K562 (cell line): ENCODE results near the gene BEST2. TPM values are rescaled to one million over a fixed set of nuclear protein-coding genes. Genes with fewer than 3 reads are reported as not detected.

ENCODE experiments used
- BDP1 ChIP-seq: IDR thresholded peaks from 3 replicates; pipeline ENCODE4 v1.6.1; 2011; ENCODE audit not compliant: insufficient read length, insufficient read depth
- BRCA1 ChIP-seq, 2 experiments: fragments of 450-650 bp in 1 of 2; sonication (generic) in 1 of 2; formaldehyde crosslinking in 1 of 2; IDR thresholded peaks; 2 replicates each; pipeline versions ENCODE4 v1.5.0 to v1.6.1; 2017 to 2020; ENCODE audit warnings: mild to moderate bottlenecking in 1 of 2, missing genetic modification reagents in 1 of 2
- CHD1 ChIP-seq: fragments of 200-600 bp; sonication (generic); IDR thresholded peaks from one replicate; pipeline ENCODE4 v1.6.1; 2012; ENCODE audit warnings: mild to moderate bottlenecking, moderate library complexity, low read length, inconsistent platforms
- ELF1 ChIP-seq: fragments of 200-800 bp; sonication (Bioruptor generic); IDR thresholded peaks from 2 replicates; pipeline ENCODE4 v1.6.1; 2016; ENCODE audit warnings: missing genetic modification characterization, missing compliant biosample characterization
- ELF4 ChIP-seq: fragments of 450-650 bp; formaldehyde crosslinking; IDR thresholded peaks from 2 replicates; pipeline ENCODE4 v1.4.0; 2022; ENCODE audit warnings: missing genetic modification characterization
- GABPB1 ChIP-seq: sonication (generic); formaldehyde crosslinking; IDR thresholded peaks from 2 replicates; pipeline ENCODE4 v1.8.0; 2022; ENCODE audit warnings: mild to moderate bottlenecking, missing genetic modification reagents
- GATAD2A ChIP-seq: fragments of 450-650 bp; IDR thresholded peaks from 2 replicates; pipeline ENCODE4 v1.6.1; 2017
- HINFP ChIP-seq: fragments of 450-650 bp; conservative IDR thresholded peaks from 2 replicates; pipeline ENCODE4 v1.6.1; 2016; ENCODE audit warnings: missing genetic modification characterization, low read depth, mild to moderate bottlenecking, control low read depth, missing compliant biosample characterization
- HMGN3 ChIP-seq: IDR thresholded peaks from 2 replicates; pipeline ENCODE4 v1.6.1; 2011; ENCODE audit warnings: borderline replicate concordance, low read depth, mild to moderate bottlenecking, mixed read lengths, low read length; ENCODE audit not compliant: insufficient read length; ENCODE audit errors: extremely low read depth
- HNRNPL ChIP-seq: fragments of 200-400 bp; formaldehyde crosslinking; IDR thresholded peaks from 2 replicates; pipeline ENCODE4 v1.6.1; 2017; ENCODE audit warnings: low read depth, mild to moderate bottlenecking, low read length
- MAFG ChIP-seq: fragments of 450-650 bp; conservative IDR thresholded peaks from 2 replicates; pipeline ENCODE4 v1.6.1; 2016; ENCODE audit warnings: missing genetic modification characterization, missing compliant biosample characterization
- MECOM ChIP-seq: fragments of 250-450 bp; sonication (Bioruptor Pico); IDR thresholded peaks from 2 replicates; pipeline ENCODE4 v1.8.0; 2022; ENCODE audit warnings: inconsistent platforms
- NFATC3 ChIP-seq: fragments of 450-650 bp; IDR thresholded peaks from 2 replicates; pipeline ENCODE4 v1.6.1; 2017; ENCODE audit warnings: mild to moderate bottlenecking
- NR2C1 ChIP-seq, 2 experiments: fragments of 450-650 bp; IDR thresholded peaks; 2 replicates each; pipeline ENCODE4 v1.6.1; 2017; ENCODE audit warnings: mild to moderate bottlenecking in 2 of 2, antibody characterized with exemption in 1 of 2, inconsistent platforms in 1 of 2, missing compliant biosample characterization in 1 of 2, missing genetic modification characterization in 1 of 2
- PHF20 ChIP-seq: fragments of 450-650 bp; IDR thresholded peaks from 2 replicates; pipeline ENCODE4 v1.6.1; 2018; ENCODE audit not compliant: partially characterized antibody
- TAF1 ChIP-seq: IDR thresholded peaks from 2 replicates; pipeline ENCODE4 v1.6.1; 2011; ENCODE audit warnings: mild to moderate bottlenecking, low read length, moderate library complexity; ENCODE audit not compliant: insufficient read depth, control insufficient read depth, severe bottlenecking; ENCODE audit errors: extremely low read depth
- ZNF274 ChIP-seq: IDR thresholded peaks from 2 replicates; pipeline ENCODE4 v1.6.1; 2011; ENCODE audit warnings: low read depth, mild to moderate bottlenecking, low read length, moderate library complexity, borderline replicate concordance
- ZNF41 ChIP-seq: fragments of 250-450 bp; sonication (Bioruptor Pico); conservative IDR thresholded peaks from 2 replicates; pipeline ENCODE4 v1.4.0; 2020; ENCODE audit warnings: mild to moderate bottlenecking
- ZNF778 ChIP-seq: fragments of 450-650 bp; formaldehyde crosslinking; IDR thresholded peaks from 2 replicates; pipeline ENCODE4 v1.4.0; 2020; ENCODE audit warnings: mild to moderate bottlenecking, moderate library complexity
- ZSCAN29 ChIP-seq: fragments of 450-650 bp; IDR thresholded peaks from 2 replicates; pipeline ENCODE4 v1.6.1; 2017
- polyA plus RNA-seq, 8 experiments: library from polyadenylated mRNA; depleted of rRNA in 4 of 8; stranded (reverse) in 5 of 8; unstranded in 3 of 8; fragments of >200 nt; fragmentation: Nextera tagmentation in 2 of 8; fragmentation: Illumina TruSeq in 1 of 8; extraction: Ambion mirVana in 2 of 8; extraction: Trizol in 1 of 8; gene quantifications; 2 replicates each; pipeline versions ENCODE4 v1.2.1 to v1.2.3, GENCODE V29; 2011 to 2014; ENCODE audit warnings: inconsistent platforms in 1 of 8, missing spikeins in 1 of 8
- total RNA-seq, 7 experiments: library from RNA; depleted of rRNA in 6 of 7; stranded (reverse); fragments of >200 nt in 6 of 7; fragmentation: Illumina TruSeq in 2 of 7; extraction: Trizol in 2 of 7; gene quantifications; 2 replicates each; pipeline versions ENCODE4 v1.2.1 to v1.2.3, GENCODE V29; 2011 to 2021; ENCODE audit warnings: low replicate concordance in 1 of 7

BEST2 gene
- total and polyA plus RNA-seq, 9 of the 15 experiments (the other 6 are each of a cell fraction or from before 2014, with no cell fraction given): not detected

GRCh38 chr19:12788682-12789097 lies 37.1 kb downstream of the BEST2 start (continued):
- TF ChIP-seq HINFP (tag) (no peak), ZNF41 (CRISPR knock-in tag) (no peak), ZNF274 (no peak), PHF20 (no peak), CHD1 (no peak), MECOM (CRISPR knock-in tag) (no peak), NR2C1 (IDR thresholded peaks at IDR 0.05) (no peak), NR2C1 (tag; IDR thresholded peaks at IDR 0.05) (0 out of 2 replicates have a peak, but pooled peaks have one; percentile 10), HNRNPL (no peak), BDP1 (no peak), ELF4 (CRISPR knock-in tag) (no peak), ZSCAN29 (no peak), NFATC3 (peak; percentile 23; the same call in 1 of the 2 replicates), ZNF778 (CRISPR knock-in tag) (no peak), HMGN3 (no peak), GATAD2A (peak; percentile 86), ELF1 (tag) (no peak), TAF1 (no peak), MAFG (tag) (no peak), GABPB1 (CRISPR knock-in tag) (no peak; the same call in 1 of the 2 replicates), BRCA1 (IDR thresholded peaks at IDR 0.05) (no peak), BRCA1 (CRISPR knock-in tag; IDR thresholded peaks at IDR 0.05) (no peak)
- TF ChIP-seq, all 486 proteins: peak for 46
